Naive thymus-derived CD8-positive, alpha-beta T cell (primary cell): Measurements from ENCODE around the gene REM1. TPM values are rescaled to one million over a fixed set of nuclear protein-coding genes. Genes with fewer than 3 reads are reported as not detected.
"Not testable (repeated sequence)": the region's sequence is repeated elsewhere in the genome, so short reads cannot be mapped to it uniquely, and the experiment has no call there.

ENCODE experiments used
- ATAC-seq, 2 donors: fragments of 150-1000 bp; cut with Tn5 transposase in 1 of 2; sonication (Bioruptor Pico), chemical (Tn5 transposase) in 1 of 2; 1 replicate in 1 of 2; 2 replicates in 1 of 2; pipeline ENCODE4 v1.10.0; 2021; ENCODE audit warnings: mild to moderate bottlenecking in 2 of 2, moderate library complexity in 2 of 2
- POLR2A ChIA-PET: fragments of 350-600 bp; sonication (Branson Sonifier 250); formaldehyde crosslinking; loops from one replicate; lab custom pipeline; 2021; ENCODE audit warnings: antibody characterized with exemption; lab: Charles Lee
- DNase-seq, 10 donors: peaks; one replicate each; pipeline versions ENCODE4 v3.0.0 to v3.0.0-alpha.2; 2020 to 2022
- H3K27ac Mint-ChIP-seq, 10 donors: one replicate each; pipeline ENCODE4 v1.8.0; 2020 to 2022; ENCODE audit warnings: mild to moderate bottlenecking in 10 of 10, mixed read lengths in 10 of 10, moderate library complexity in 4 of 10, inconsistent platforms in 1 of 10
- H3K27me3 Mint-ChIP-seq, 5 donors: one replicate each; pipeline ENCODE4 v1.8.0; 2021 to 2022; ENCODE audit warnings: mixed read lengths in 5 of 5
- H3K36me3 Mint-ChIP-seq, 3 donors: one replicate each; pipeline ENCODE4 v1.8.0; 2020 to 2022; ENCODE audit warnings: mixed read lengths in 3 of 3, mild to moderate bottlenecking in 2 of 3, inconsistent platforms in 1 of 3
- H3K4me1 Mint-ChIP-seq, 4 donors: one replicate each; pipeline ENCODE4 v1.8.0; 2021 to 2022; ENCODE audit warnings: mixed read lengths in 4 of 4
- H3K4me3 Mint-ChIP-seq, 10 donors: one replicate each; pipeline ENCODE4 v1.8.0; 2020 to 2022; ENCODE audit warnings: mild to moderate bottlenecking in 10 of 10, mixed read lengths in 10 of 10, moderate library complexity in 6 of 10, inconsistent platforms in 1 of 10
- H3K9me3 Mint-ChIP-seq, 9 donors: one replicate each; pipeline ENCODE4 v1.8.0; 2020 to 2022; ENCODE audit warnings: mixed read lengths in 9 of 9, mild to moderate bottlenecking in 3 of 9, inconsistent platforms in 1 of 9, moderate library complexity in 1 of 9
- polyA plus RNA-seq, 3 donors: library from polyadenylated mRNA; unstranded; fragments of 300-500 nt; fragmentation: Illumina TruSeq; gene quantifications; one replicate each; pipeline ENCODE4 v1.2.3, GENCODE V29; 2021
- total RNA-seq, 8 experiments: library from RNA in 2 of 8; stranded (reverse) in 2 of 8; gene quantifications; one replicate each; pipeline ENCODE4 v1.2.3 and lab custom pipeline; 2021 to 2026

Gene REM1
- total and polyA plus RNA-seq, 5 experiments from 2014 or later, result not detected

DNA sequence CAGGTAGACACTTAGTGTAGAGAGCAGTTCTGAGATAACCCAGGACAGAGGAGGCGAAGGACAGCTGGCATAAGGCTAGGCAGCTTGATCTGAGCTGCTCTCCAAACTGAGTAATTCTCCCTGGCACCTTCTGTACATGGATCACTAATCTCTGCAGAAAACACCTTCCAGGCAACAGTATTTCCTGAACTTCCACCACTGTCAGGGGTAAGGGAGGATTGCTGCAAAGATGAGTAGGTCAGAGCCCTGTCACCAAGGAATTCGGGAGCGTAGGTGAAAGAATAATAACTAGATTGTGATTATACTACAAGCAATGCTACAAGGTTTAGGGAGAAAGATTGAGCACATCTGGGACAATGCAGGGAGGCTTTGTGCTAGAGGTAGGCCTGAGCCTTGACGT, 41.1 kb downstream of the REM1 start:
- no peak for DNase-seq
- peaks cover 0 to 25% (median 0%) of the 10 kb centered on the region in 3 donors for H3K36me3 Mint-ChIP-seq
- H3K4me3 Mint-ChIP-seq, result no peak overlapping the region
- no peak overlapping the region for H3K27ac Mint-ChIP-seq
- POLR2A ChIA-PET, result no interaction called here
- ATAC-seq, result no peak
- H3K4me1 Mint-ChIP-seq, result peaks cover 6 to 27% (median 23%) of the 10 kb centered on the region in 4 donors
- H3K27me3 Mint-ChIP-seq, result no peaks in the 10 kb centered on the region
- H3K9me3 Mint-ChIP-seq, result no peaks in the 10 kb centered on the region

DNA sequence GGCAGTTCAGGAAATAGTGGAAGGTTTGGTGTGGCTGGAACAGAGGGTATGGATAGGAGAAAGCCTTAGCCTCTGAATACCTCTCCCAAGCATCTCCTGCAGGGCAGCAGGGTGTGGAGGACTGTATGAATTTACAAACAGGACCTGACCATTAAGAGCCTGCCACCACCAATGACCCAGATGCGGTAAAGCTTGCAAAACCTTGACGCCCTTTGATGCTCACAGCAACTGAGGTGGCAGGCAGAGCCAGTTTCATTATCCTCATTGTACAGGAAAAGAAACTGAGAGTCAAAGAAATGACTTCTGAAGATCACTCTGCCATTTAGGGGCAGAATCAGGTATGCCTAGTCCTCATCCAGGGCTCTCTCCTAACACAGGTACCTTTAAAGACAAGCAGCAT, 41.6 kb downstream of the REM1 start:
- Mint-ChIP-seq H3K36me3 (peaks cover 0 to 27% (median 0%) of the 10 kb centered on the region in 3 donors), H3K4me1 (peaks cover 6 to 31% (median 24%) of the 10 kb centered on the region in 4 donors), H3K27ac (no peak overlapping the region), H3K4me3 (no peak overlapping the region), H3K9me3 (no peaks in the 10 kb centered on the region), H3K27me3 (no peaks in the 10 kb centered on the region)
- DNase-seq, result no peak
- POLR2A ChIA-PET, result no interaction called here
- ATAC-seq, result no peak

DNA sequence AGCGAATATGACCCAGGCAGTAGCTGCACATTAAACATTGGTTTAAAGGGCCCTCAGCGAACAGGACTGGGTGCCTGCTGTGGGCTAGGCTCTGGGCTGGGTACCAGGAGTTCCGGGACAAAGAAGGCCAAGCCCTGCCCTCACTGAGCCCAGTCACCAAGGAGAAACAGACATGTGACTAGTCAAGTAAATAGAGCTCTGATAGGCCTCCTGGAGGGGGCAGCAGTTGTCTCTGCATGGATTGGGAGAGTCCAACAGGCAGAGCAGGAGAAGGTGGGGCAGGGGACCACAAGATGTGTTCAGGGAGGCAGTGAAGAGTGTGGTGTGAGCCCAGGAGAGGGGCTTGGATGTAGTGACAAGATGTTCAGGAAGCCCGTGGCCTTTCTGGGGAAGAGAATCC, 42.3 kb downstream of the REM1 start:
- Mint-ChIP-seq H3K36me3 (peaks cover 0 to 32% (median 0%) of the 10 kb centered on the region in 3 donors), H3K9me3 (no peaks in the 10 kb centered on the region), H3K27ac (no peak overlapping the region), H3K27me3 (no peaks in the 10 kb centered on the region), H3K4me3 (no peak overlapping the region), H3K4me1 (peaks cover 6 to 36% (median 27%) of the 10 kb centered on the region in 4 donors)
- ATAC-seq, result no peak
- POLR2A ChIA-PET, result no interaction called here
- no peak for DNase-seq

DNA sequence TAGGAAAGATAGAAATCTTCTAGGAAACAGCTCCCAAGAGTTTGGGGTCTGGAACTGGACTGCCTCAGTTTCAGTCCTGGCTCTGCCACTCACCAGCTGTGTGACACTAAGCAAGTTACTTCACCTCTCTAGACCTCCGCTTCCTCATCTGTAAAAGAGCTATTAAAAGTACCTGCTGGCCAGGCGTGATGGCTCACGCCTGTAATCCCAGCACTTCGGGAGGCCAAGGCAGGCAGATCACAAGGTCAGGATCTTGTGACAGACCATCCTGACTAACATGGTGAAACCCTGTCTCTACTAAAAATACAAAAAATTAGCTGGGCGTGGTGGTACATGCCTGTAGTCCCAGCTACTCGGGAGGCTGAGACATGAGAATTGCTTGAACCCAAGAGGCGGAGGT, 46.2 kb downstream of the REM1 start:
- Mint-ChIP-seq H3K4me1 (peaks cover 10 to 56% (median 39%) of the 10 kb centered on the region in 4 donors), H3K36me3 (peaks cover 0 to 55% (median 0%) of the 10 kb centered on the region in 3 donors), H3K27ac (peak overlapping the region in 1 of 10 donors; percentile 63)
- POLR2A ChIA-PET, ATAC-seq, H3K9me3 Mint-ChIP-seq, H3K4me3 Mint-ChIP-seq, DNase-seq, H3K27me3 Mint-ChIP-seq: not testable (repeated sequence)

DNA sequence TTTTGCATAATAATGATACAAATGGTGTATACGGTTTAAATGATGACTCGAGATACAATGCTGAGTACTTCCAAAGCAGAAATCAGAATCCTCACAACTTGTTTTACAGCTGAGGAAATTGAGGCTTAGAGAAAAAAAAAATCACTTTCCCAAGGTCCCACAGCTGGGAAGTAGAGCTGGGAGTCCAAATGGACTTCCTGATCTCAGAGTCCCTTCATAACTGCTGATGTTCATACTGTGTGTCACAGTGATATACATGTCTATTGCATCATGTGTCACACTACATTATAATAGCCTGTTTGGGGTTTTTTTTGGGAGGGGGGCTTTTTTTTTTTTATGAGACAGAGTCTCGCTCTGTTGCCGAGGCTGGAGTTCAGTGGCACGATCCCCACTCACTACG, 47.6 kb downstream of the REM1 start:
- POLR2A ChIA-PET, result no interaction called here
- Mint-ChIP-seq H3K9me3 (no peaks in the 10 kb centered on the region), H3K36me3 (peaks cover 0 to 69% (median 2%) of the 10 kb centered on the region in 3 donors), H3K4me3 (no peak overlapping the region), H3K27me3 (no peaks in the 10 kb centered on the region), H3K4me1 (peaks cover 10 to 58% (median 39%) of the 10 kb centered on the region in 4 donors), H3K27ac (peak overlapping the region in 1 of 10 donors; percentile 19)
- ATAC-seq, result no peak
- no peak for DNase-seq

DNA sequence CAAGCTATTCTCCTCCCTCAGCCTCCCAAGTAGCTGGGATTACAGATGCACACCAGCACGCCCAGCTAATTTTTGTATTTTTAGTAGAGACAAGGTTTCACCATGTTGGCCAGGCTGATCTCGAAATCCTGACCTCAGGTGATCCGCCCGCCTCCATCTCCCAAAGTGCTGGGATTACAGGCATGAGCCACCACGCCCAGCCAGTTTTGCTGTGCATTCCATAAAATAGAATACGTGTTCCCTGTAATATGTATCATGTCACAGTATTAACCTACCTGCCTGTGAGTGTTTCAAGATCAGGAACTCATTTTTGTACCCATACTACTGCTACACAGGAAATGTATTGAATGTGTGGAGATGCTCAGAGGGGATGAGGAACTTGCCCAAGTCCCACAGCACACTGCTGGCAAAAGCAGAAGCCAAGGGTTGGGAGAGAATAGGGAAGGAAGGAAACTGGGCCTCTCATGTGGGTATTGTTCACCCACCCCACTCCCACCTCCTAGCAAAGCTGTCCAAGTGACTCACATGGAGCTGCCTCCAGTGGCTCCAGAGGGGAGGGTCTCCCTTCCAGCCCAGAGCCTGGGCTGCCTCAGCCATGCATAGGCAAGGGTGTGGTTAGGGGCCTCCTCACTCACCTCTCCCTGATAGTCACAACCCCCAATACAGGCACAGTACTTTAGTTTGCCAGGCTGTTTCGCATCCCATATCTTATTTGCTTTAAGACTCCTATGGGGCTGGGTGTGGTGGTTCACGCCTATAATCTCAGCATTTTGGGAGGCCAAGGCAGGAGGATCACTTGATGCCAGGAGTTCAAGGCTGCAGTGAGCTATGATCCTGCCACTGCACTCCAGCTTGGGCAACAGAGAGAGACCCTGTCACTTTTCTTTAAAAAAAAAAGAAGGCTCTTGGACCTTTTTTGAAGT, 48.5 kb downstream of the REM1 start:
- DNase-seq, result peak in 1 of 10 donors; percentile 5
- H3K27ac Mint-ChIP-seq, result peak overlapping the region in 2 of 10 donors; percentile 52 to 53
- peaks cover 0 to 78% (median 2%) of the 10 kb centered on the region in 3 donors for H3K36me3 Mint-ChIP-seq
- H3K9me3 Mint-ChIP-seq, result no peaks in the 10 kb centered on the region
- H3K4me1 Mint-ChIP-seq, result peaks cover 10 to 58% (median 39%) of the 10 kb centered on the region in 4 donors
- no peak for ATAC-seq
- peak overlapping the region in 1 of 10 donors; percentile 14 for H3K4me3 Mint-ChIP-seq
- no peaks in the 10 kb centered on the region for H3K27me3 Mint-ChIP-seq
- POLR2A ChIA-PET, result interaction anchor here (0.6 kb wide), 1 partner anchor 212 kb away, joined by 3 read pairs; no protein-coding TSS in a partner anchor

DNA sequence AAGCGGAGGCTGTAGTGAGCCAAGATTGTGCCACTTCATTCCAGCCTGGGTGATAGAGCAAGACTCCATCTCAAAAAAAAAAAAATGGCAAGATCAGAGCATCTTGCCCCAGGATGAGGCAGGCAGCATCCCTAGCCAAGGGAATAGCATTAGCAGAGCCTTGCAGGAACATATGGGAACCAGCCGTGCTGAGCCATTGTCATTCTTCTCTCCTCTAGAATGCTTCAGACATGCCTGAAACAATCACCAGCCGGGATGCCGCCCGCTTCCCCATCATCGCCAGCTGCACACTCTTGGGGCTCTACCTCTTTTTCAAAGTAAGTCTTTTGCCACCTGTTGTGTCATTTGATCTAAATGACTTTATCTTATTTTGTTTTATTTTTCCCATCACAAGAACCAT, 52.2 kb downstream of the REM1 start:
- Mint-ChIP-seq H3K27me3 (no peaks in the 10 kb centered on the region), H3K4me1 (peaks cover 7 to 33% (median 18%) of the 10 kb centered on the region in 4 donors), H3K36me3 (peaks cover 0 to 82% (median 14%) of the 10 kb centered on the region in 3 donors), H3K4me3 (no peak overlapping the region), H3K27ac (no peak overlapping the region), H3K9me3 (no peaks in the 10 kb centered on the region)
- ATAC-seq, result no peak
- POLR2A ChIA-PET, result no interaction called here
- DNase-seq, result no peak

Other genes with a start within 250 kb of the REM1 start
- gene DEFB115, start 217.6 kb upstream of the REM1 start, total RNA-seq, result not detected
- gene DEFB115, start 217.6 kb upstream of the REM1 start, polyA plus RNA-seq, result not detected
- not detected for gene DEFB116, start 166.7 kb upstream of the REM1 start, total RNA-seq
- gene DEFB116, start 166.7 kb upstream of the REM1 start, polyA plus RNA-seq, result not detected
- gene DEFB118, start 106.7 kb upstream of the REM1 start, total RNA-seq, result not detected
- gene DEFB118, start 106.7 kb upstream of the REM1 start, polyA plus RNA-seq, result not detected
- not detected for gene DEFB119, start 84.7 kb upstream of the REM1 start, total RNA-seq
- not detected for gene DEFB119, start 84.7 kb upstream of the REM1 start, polyA plus RNA-seq
- gene DEFB121, start 69.1 kb upstream of the REM1 start, total RNA-seq, result not detected
- gene DEFB121, start 69.1 kb upstream of the REM1 start, polyA plus RNA-seq, result not detected
- not detected for gene DEFB123, start 34.7 kb upstream of the REM1 start, total RNA-seq
- not detected for gene DEFB123, start 34.7 kb upstream of the REM1 start, polyA plus RNA-seq
- gene DEFB124, start 161 bp upstream of the REM1 start, total RNA-seq, result not detected
- gene DEFB124, start 161 bp upstream of the REM1 start, polyA plus RNA-seq, result not detected
- 100 to 1,000 TPM; 105 to 109 TPM for gene HM13, start 39.2 kb downstream of the REM1 start, total RNA-seq
- 100 to 1,000 TPM in 2 of 3 donors, 10 to 100 TPM in 1; 96.5 to 115 (median 113) TPM for gene HM13, start 39.2 kb downstream of the REM1 start, polyA plus RNA-seq
- 1 to 10 TPM in 1 of 2 experiments, under 1 TPM in 1; 0.88 to 1.3 TPM for gene ID1, start 130.0 kb downstream of the REM1 start, total RNA-seq
- under 1 TPM; 0.29 to 0.87 (median 0.51) TPM for gene ID1, start 130.0 kb downstream of the REM1 start, polyA plus RNA-seq
- not detected for gene COX4I2, start 162.6 kb downstream of the REM1 start, total RNA-seq
- gene COX4I2, start 162.6 kb downstream of the REM1 start, polyA plus RNA-seq, result not detected
- 10 to 100 TPM; 14.8 to 17.7 TPM for gene BCL2L1, start 247.6 kb downstream of the REM1 start, total RNA-seq
- gene BCL2L1, start 247.6 kb downstream of the REM1 start, polyA plus RNA-seq, result 10 to 100 TPM in 1 of 3 donors, 1 to 10 TPM in 2; 8.0 to 15.4 (median 8.2) TPM